ENCODE data around the gene KDM1B. TPM values are rescaled to one million over a fixed set of nuclear protein-coding genes. Genes with fewer than 3 reads are reported as not detected.

Gene KDM1B
- total and polyA plus RNA-seq, 9 of the 15 experiments (the other 6 are each of a cell fraction or from before 2014, with no cell fraction given): 1.4 to 58.9 (median 36.3) TPM

DNA sequence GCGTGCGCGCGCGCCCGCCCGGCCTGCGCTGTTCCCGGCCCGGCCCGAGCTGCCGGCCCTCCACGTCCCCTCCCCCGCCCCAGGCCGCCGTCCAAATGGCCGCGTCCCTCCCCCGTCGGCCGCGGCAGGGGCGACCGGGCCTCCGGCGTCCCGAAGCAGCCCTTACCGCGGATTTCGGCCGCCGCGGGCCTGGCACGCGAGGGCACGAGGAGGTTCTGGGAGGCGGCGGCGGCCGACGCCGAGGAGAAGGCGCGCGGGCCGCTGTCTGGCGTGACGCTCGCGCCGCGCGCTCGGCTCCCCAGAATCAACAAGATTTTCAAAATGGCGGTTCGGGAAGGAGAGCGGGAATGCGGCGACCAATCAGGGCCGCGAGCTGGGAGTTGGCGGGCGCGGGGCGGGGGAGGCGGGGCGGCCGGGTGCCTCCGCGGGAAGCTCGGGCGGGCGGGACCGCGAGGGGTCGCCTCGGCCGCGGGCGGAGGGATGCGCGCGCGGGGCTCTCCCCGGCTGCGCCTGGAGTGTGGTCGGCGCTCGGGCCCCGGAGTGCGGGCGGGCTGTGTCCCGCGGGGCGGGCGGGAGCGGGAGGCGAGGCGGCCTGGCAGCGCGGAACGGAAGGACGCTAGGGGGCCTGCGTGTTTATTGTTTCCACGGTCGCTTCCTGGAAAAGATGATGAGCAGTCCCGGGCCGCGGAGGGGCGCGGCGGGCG, 109.1 kb downstream of the KDM1B start, which contains the start of gene DEK (continued):
- TF ChIP-seq, protein P1, sequence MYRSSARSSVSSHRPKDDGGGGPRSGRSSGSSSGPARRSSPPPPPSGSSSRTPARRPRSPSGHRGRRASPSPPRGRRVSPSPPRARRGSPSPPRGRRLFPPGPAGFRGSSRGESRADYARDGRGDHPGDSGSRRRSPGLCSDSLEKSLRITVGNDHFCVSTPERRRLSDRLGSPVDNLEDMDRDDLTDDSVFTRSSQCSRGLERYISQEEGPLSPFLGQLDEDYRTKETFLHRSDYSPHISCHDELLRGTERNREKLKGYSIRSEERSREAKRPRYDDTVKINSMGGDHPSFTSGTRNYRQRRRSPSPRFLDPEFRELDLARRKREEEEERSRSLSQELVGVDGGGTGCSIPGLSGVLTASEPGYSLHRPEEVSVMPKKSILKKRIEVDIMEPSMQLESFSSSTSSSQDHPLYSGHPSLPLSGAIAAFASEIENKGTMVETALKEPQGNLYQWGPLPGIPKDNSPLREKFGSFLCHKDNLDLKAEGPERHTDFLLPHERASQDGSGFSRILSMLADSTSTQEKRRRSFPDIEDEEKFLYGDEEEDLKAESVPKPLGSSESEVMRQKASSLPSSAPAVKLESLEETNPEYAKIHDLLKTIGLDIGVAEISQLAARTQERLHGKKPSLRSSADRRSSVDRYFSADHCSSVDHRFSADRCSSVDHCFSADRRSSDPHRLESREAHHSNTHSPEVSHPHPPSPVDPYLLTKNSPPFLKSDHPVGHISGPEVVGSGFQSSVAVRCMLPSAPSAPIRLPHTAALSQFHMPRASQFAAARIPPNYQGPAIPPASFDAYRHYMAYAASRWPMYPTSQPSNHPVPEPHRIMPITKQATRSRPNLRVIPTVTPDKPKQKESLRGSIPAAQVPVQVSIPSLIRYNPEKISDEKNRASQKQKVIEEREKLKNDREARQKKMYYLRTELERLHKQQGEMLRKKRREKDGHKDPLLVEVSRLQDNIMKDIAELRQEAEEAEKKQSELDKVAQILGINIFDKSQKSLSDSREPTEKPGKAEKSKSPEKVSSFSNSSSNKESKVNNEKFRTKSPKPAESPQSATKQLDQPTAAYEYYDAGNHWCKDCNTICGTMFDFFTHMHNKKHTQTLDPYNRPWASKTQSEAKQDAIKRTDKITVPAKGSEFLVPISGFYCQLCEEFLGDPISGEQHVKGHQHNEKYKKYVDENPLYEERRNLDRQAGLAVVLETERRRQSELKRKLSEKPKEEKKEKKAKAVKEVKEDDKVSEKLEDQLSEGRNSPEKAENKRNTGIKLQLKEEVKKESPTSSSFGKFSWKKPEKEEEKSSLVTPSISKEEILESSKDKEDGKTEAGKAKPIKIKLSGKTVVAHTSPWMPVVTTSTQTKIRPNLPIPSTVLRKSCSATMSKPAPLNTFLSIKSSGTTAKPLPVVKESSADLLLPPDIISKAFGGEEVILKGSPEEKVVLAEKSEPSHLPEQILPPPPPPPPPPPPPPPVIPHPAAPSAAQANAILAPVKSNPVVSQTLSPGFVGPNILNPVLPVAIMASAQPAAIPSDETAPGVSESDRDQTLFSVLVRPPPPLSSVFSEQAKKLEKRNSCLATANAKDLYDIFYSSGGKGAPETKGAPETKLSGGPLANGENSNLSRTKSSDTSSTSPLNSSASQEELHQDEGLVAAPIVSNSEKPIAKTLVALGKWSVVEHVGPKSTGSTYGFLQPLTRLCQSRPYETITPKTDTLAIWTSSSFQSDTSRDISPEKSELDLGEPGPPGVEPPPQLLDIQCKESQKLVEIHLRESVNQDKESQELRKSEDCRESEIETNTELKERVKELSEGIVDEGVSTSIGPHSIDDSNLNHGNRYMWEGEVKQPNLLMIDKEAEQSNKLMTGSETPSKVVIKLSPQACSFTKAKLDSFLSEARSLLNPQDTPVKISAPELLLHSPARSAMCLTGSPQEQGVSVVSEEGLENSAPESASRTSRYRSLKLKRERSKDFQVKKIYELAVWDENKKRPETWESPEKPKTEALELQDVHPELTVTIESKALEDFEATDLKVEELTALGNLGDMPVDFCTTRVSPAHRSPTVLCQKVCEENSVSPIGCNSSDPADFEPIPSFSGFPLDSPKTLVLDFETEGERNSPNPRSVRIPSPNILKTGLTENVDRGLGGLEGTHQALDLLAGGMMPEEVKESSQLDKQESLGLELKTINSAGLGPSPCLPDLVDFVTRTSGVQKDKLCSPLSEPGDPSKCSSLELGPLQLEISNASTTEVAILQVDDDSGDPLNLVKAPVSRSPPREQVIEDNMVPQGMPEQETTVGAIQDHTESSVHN (IDR thresholded peaks at IDR 0.05; ENCODE audit: borderline replicate concordance in 1 of 2, low read depth in 1 of 2): no peak
- TF ChIP-seq KDM5B (IDR thresholded peaks at IDR 0.05; ENCODE audit: insufficient replicate concordance, low read depth, low read length): no peak
- no peak for TF ChIP-seq CEBPB (tag; IDR thresholded peaks at IDR 0.05)
- TF ChIP-seq PTBP1 (IDR thresholded peaks at IDR 0.05; ENCODE audit: low read depth, low read length): no peak
- no peak for TF ChIP-seq ZBTB17 (CRISPR knock-in tag; IDR thresholded peaks at IDR 0.05)
- no peak for TF ChIP-seq SMARCE1 (IDR thresholded peaks at IDR 0.05)
- no peak for TF ChIP-seq TBL1XR1 (IDR thresholded peaks at IDR 0.05; ENCODE audit: low read length in 2 of 2)
- no peak for TF ChIP-seq MCM5 (IDR thresholded peaks at IDR 0.05; ENCODE audit: low read depth)
- no peak for TF ChIP-seq ARNT (IDR thresholded peaks at IDR 0.05)
- TF ChIP-seq GABPA (tag; conservative IDR thresholded peaks at IDR 0.05; ENCODE audit: low read depth): peak; percentile 73; the same call in 1 of the 2 replicates
- TF ChIP-seq DIDO1 (tag; IDR thresholded peaks at IDR 0.05; ENCODE audit: low read depth): no peak

Data from K562 (cell line).